ENCODE results near the gene DNAJC9. TPM values are rescaled to one million over a fixed set of nuclear protein-coding genes. Genes with fewer than 3 reads are reported as not detected.

The DNAJC9 gene
- total RNA-seq, 1 donor from 2014 or later: 37.5 TPM

- peaks cover 7% of the 10 kb centered on the region for H3K27me3 Mint-ChIP-seq (ENCODE audit: unreplicated experiment)
- H3K4me1 Mint-ChIP-seq (ENCODE audit: low read depth, unreplicated experiment): peaks cover 19% of the 10 kb centered on the region
- DNase-seq: no peak
Observed at GRCh38 chr10:73248259-73248724, 1.2 kb upstream of the DNAJC9 start.

GRCh38 chr10:73247509-73248258 is 629 bp upstream of the DNAJC9 start:
- H3K27ac Mint-ChIP-seq (ENCODE audit: unreplicated experiment): peak overlapping the region; percentile 90
- no peaks in the 10 kb centered on the region for H3K36me3 Mint-ChIP-seq (ENCODE audit: unreplicated experiment)

More at GRCh38 chr10:73248259-73248724, 1.2 kb upstream of the DNAJC9 start:
- H3K9me3 Mint-ChIP-seq (ENCODE audit: unreplicated experiment): peaks cover 8% of the 10 kb centered on the region
- H3K4me3 Mint-ChIP-seq (ENCODE audit: unreplicated experiment): peak overlapping the region; percentile 99
- no peak for TF ChIP-seq CTCF (IDR thresholded peaks at IDR 0.05; ENCODE audit: partially characterized antibody, unreplicated experiment)
- H3K36me3 Mint-ChIP-seq (ENCODE audit: unreplicated experiment): no peaks in the 10 kb centered on the region
- H3K27ac Mint-ChIP-seq (ENCODE audit: unreplicated experiment): peak overlapping the region; percentile 90

GRCh38 chr10:73246322-73246645 is 771 bp downstream of the DNAJC9 start:
- no peak for TF ChIP-seq CTCF (IDR thresholded peaks at IDR 0.05; ENCODE audit: partially characterized antibody, unreplicated experiment)
- Mint-ChIP-seq H3K4me3 (ENCODE audit: unreplicated experiment) (peak overlapping the region; percentile 99), H3K36me3 (ENCODE audit: unreplicated experiment) (no peaks in the 10 kb centered on the region), H3K27me3 (ENCODE audit: unreplicated experiment) (peaks cover 2% of the 10 kb centered on the region), H3K9me3 (ENCODE audit: unreplicated experiment) (peaks cover 8% of the 10 kb centered on the region), H3K4me1 (ENCODE audit: low read depth, unreplicated experiment) (peaks cover 18% of the 10 kb centered on the region), H3K27ac (ENCODE audit: unreplicated experiment) (peak overlapping the region; percentile 83)
- no peak for DNase-seq

More at GRCh38 chr10:73247509-73248258, 629 bp upstream of the DNAJC9 start:
- DNase-seq: no peak
- Mint-ChIP-seq H3K4me3 (ENCODE audit: unreplicated experiment) (peak overlapping the region; percentile 99), H3K9me3 (ENCODE audit: unreplicated experiment) (peaks cover 8% of the 10 kb centered on the region), H3K4me1 (ENCODE audit: low read depth, unreplicated experiment) (peaks cover 18% of the 10 kb centered on the region), H3K27me3 (ENCODE audit: unreplicated experiment) (peaks cover 4% of the 10 kb centered on the region)
- no peak for TF ChIP-seq CTCF (IDR thresholded peaks at IDR 0.05; ENCODE audit: partially characterized antibody, unreplicated experiment)

GRCh38 chr10:73244866-73245477 is 2.1 kb downstream of the DNAJC9 start:
- TF ChIP-seq CTCF (IDR thresholded peaks at IDR 0.05; ENCODE audit: partially characterized antibody, unreplicated experiment): no peak
- Mint-ChIP-seq H3K27ac (ENCODE audit: unreplicated experiment) (no peak overlapping the region), H3K9me3 (ENCODE audit: unreplicated experiment) (peaks cover 2% of the 10 kb centered on the region), H3K4me1 (ENCODE audit: low read depth, unreplicated experiment) (peaks cover 15% of the 10 kb centered on the region), H3K27me3 (ENCODE audit: unreplicated experiment) (no peaks in the 10 kb centered on the region), H3K4me3 (ENCODE audit: unreplicated experiment) (peak overlapping the region; percentile 49), H3K36me3 (ENCODE audit: unreplicated experiment) (no peaks in the 10 kb centered on the region)
- no peak for DNase-seq

- H3K4me1 Mint-ChIP-seq (ENCODE audit: low read depth, unreplicated experiment): peaks cover 4% of the 10 kb centered on the region
- H3K27me3 Mint-ChIP-seq (ENCODE audit: unreplicated experiment): no peaks in the 10 kb centered on the region
- H3K36me3 Mint-ChIP-seq (ENCODE audit: unreplicated experiment): no peaks in the 10 kb centered on the region
- no peaks in the 10 kb centered on the region for H3K9me3 Mint-ChIP-seq (ENCODE audit: unreplicated experiment)
- no peak for TF ChIP-seq CTCF (IDR thresholded peaks at IDR 0.05; ENCODE audit: partially characterized antibody, unreplicated experiment)
- no peak overlapping the region for H3K27ac Mint-ChIP-seq (ENCODE audit: unreplicated experiment)
- H3K4me3 Mint-ChIP-seq (ENCODE audit: unreplicated experiment): no peak overlapping the region
- DNase-seq: no peak
Observed at GRCh38 chr10:73239908-73240307, 7.1 kb downstream of the DNAJC9 start.

Measured in glutamatergic neuron (in vitro differentiated cells).